Panc1 (cell line): ENCODE measurements around the gene CCT8. TPM values are rescaled to one million over a fixed set of nuclear protein-coding genes. Genes with fewer than 3 reads are reported as not detected.
"Not testable (repeated sequence)": the region's sequence is repeated elsewhere in the genome, so short reads cannot be mapped to it uniquely, and the experiment has no call there.

ENCODE experiments used
- ATAC-seq: fragments of 200-7000 bp; cut with Tn5 transposase; 2 replicates; pipeline ENCODE4 v1.9.1; 2020; ENCODE audit warnings: mild to moderate bottlenecking, moderate library complexity
- BruUV-seq: library from RNA; stranded (reverse); fragments of 400-500 nt; replicated peaks from 2 replicates; lab custom pipeline; 2021; lab: Mats Ljungman, UMichigan
- CTCF ChIA-PET: fragments of 300-600 bp; sonication (Branson Sonifier 250); formaldehyde crosslinking; loops from one replicate; lab custom pipeline; 2022; ENCODE audit warnings: antibody characterized with exemption; lab: Charles Lee
- POLR2A ChIA-PET: fragments of 300-600 bp; sonication (Branson Sonifier 250); formaldehyde crosslinking; loops from one replicate; lab custom pipeline; 2022; ENCODE audit warnings: antibody characterized with exemption; lab: Charles Lee
- DNase-seq: peaks from one replicate; pipeline ENCODE4 v3.0.0-alpha.2; 2010; ENCODE audit warnings: low read depth, low spot score
- H3K27ac ChIP-seq: 2 replicates; pipeline ENCODE4 v1.5.1; 2011; ENCODE audit warnings: mild to moderate bottlenecking, low read length, inconsistent platforms
- H3K27me3 ChIP-seq: fragments of 200-500 bp; sonication (Bioruptor generic); 2 replicates; pipeline ENCODE4 v1.6.0; 2014; ENCODE audit warnings: low read length, inconsistent platforms; ENCODE audit not compliant: control insufficient read depth, insufficient read depth
- H3K36me3 ChIP-seq: fragments of 200-500 bp; sonication (Bioruptor generic); 2 replicates; pipeline ENCODE4 v1.5.1; 2014; ENCODE audit warnings: inconsistent platforms, mild to moderate bottlenecking, low read length, moderate library complexity; ENCODE audit not compliant: control insufficient read depth, insufficient read depth
- H3K4me1 ChIP-seq: 2 replicates; pipeline ENCODE4 v1.5.1; 2011; ENCODE audit warnings: inconsistent platforms, mild to moderate bottlenecking, low read length, moderate library complexity; ENCODE audit not compliant: control insufficient read depth, insufficient read depth
- H3K4me3 ChIP-seq, 2 experiments: 2 replicates each; pipeline ENCODE4 v1.5.1; 2011 to 2012; ENCODE audit warnings: low read depth in 2 of 2, low read length in 2 of 2, mild to moderate bottlenecking in 2 of 2, inconsistent platforms in 1 of 2, moderate library complexity in 1 of 2
- H3K9me3 ChIP-seq: fragments of 200-500 bp; sonication (Bioruptor generic); 2 replicates; pipeline ENCODE4 v1.5.1; 2014; ENCODE audit warnings: low read depth, mild to moderate bottlenecking, inconsistent platforms, low read length, moderate library complexity; ENCODE audit not compliant: control insufficient read depth, insufficient read depth
- CTCF ChIP-seq: fragments of 450-650 bp; IDR thresholded peaks from 2 replicates; pipeline ENCODE4 v1.5.1; 2017; ENCODE audit warnings: mild to moderate bottlenecking
- POLR2AphosphoS5 ChIP-seq: IDR thresholded peaks from 2 replicates; pipeline ENCODE4 v1.6.1; 2012; ENCODE audit warnings: mild to moderate bottlenecking, low read depth, low read length, moderate library complexity
- SIN3A ChIP-seq: IDR thresholded peaks from 2 replicates; pipeline ENCODE4 v1.6.1; 2012; ENCODE audit warnings: low read depth, mild to moderate bottlenecking, low read length, moderate library complexity, borderline replicate concordance; ENCODE audit not compliant: insufficient read depth
- TCF7L2 ChIP-seq: IDR thresholded peaks from 2 replicates; pipeline ENCODE4 v1.6.1; 2011; ENCODE audit warnings: mild to moderate bottlenecking, low read depth, low read length, inconsistent platforms
- in situ Hi-C: cut with HindIII; loops from 2 replicates; pipeline ENCODE4 v1.10.0; 2016; ENCODE audit warnings: low sequenced_read_pairs, low pct_unique_long_range_greater_than_20kb
- intact Hi-C: fragments of 100-400 bp; cut with micrococcal nuclease; formaldehyde crosslinking; loops from one replicate; pipeline ENCODE4 v1.10.0; 2022; ENCODE audit not compliant: unreplicated experiment
- total RNA-seq: library from RNA; stranded (reverse); gene quantifications from one replicate; pipeline ENCODE4 v1.2.1, GENCODE V29; 2021; ENCODE audit not compliant: unreplicated experiment
- TF ChIP-seq, protein P1 (sequence below), 2 experiments: IDR thresholded peaks; 2 replicates each; pipeline ENCODE4 v1.6.1; 2011 to 2012; ENCODE audit warnings: low read depth in 2 of 2, control low read depth in 1 of 2, low read length in 1 of 2, mild to moderate bottlenecking in 1 of 2, moderate library complexity in 1 of 2; ENCODE audit not compliant: insufficient read depth in 1 of 2

Gene CCT8
- total RNA-seq, 1 experiment from 2014 or later = 160 TPM

GRCh38 chr21:29018540-29018939, 54.9 kb downstream of the CCT8 start:
- intact Hi-C loops = no loop called here
- CTCF ChIA-PET = no interaction called here
- H3K27ac ChIP-seq = peak overlapping the region; percentile 84
- ATAC-seq (peak; percentile 19; the same call in 1 of the 2 replicates), DNase-seq (no peak)
- POLR2A ChIA-PET = interaction anchor here (0.6 to 1.5 kb wide), 3 partner anchors 10 to 134 kb away, joined by 3 to 5 read pairs (median 3); no protein-coding TSS in a partner anchor
- peak overlapping the region; percentile 71 to 82 for H3K4me3 ChIP-seq
- H3K27me3 ChIP-seq = no peaks in the 10 kb centered on the region
- peaks cover 2% of the 10 kb centered on the region; the same call in 1 of the 2 replicates for H3K36me3 ChIP-seq
- in situ Hi-C loops = no loop called here
- no TSS peak for BruUV-seq
- no peaks in the 10 kb centered on the region for H3K9me3 ChIP-seq
- H3K4me1 ChIP-seq = peaks cover 5% of the 10 kb centered on the region; the same call in 1 of the 2 replicates
- no peak for TF ChIP-seq SIN3A
- no peak for TF ChIP-seq POLR2AphosphoS5
- TF ChIP-seq CTCF = no peak
- TF ChIP-seq, protein P1, sequence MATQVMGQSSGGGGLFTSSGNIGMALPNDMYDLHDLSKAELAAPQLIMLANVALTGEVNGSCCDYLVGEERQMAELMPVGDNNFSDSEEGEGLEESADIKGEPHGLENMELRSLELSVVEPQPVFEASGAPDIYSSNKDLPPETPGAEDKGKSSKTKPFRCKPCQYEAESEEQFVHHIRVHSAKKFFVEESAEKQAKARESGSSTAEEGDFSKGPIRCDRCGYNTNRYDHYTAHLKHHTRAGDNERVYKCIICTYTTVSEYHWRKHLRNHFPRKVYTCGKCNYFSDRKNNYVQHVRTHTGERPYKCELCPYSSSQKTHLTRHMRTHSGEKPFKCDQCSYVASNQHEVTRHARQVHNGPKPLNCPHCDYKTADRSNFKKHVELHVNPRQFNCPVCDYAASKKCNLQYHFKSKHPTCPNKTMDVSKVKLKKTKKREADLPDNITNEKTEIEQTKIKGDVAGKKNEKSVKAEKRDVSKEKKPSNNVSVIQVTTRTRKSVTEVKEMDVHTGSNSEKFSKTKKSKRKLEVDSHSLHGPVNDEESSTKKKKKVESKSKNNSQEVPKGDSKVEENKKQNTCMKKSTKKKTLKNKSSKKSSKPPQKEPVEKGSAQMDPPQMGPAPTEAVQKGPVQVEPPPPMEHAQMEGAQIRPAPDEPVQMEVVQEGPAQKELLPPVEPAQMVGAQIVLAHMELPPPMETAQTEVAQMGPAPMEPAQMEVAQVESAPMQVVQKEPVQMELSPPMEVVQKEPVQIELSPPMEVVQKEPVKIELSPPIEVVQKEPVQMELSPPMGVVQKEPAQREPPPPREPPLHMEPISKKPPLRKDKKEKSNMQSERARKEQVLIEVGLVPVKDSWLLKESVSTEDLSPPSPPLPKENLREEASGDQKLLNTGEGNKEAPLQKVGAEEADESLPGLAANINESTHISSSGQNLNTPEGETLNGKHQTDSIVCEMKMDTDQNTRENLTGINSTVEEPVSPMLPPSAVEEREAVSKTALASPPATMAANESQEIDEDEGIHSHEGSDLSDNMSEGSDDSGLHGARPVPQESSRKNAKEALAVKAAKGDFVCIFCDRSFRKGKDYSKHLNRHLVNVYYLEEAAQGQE (IDR thresholded peaks at IDR 0.05; ENCODE audit: insufficient read depth in 1 of 2, low read depth in 2 of 2, low read length in 1 of 2) = no peak
- no peak for TF ChIP-seq TCF7L2

GRCh38 chr21:29017639-29018237, 55.7 kb downstream of the CCT8 start:
- TF ChIP-seq POLR2AphosphoS5 (no peak), SIN3A (no peak), TCF7L2 (no peak), CTCF (no peak)
- TF ChIP-seq, protein P1 (IDR thresholded peaks at IDR 0.05; ENCODE audit: insufficient read depth in 1 of 2, low read depth in 2 of 2, low read length in 1 of 2) = no peak
- peaks cover 2% of the 10 kb centered on the region; the same call in 1 of the 2 replicates for H3K36me3 ChIP-seq
- POLR2A ChIA-PET = interaction anchor here (1.5 kb wide), 1 partner anchor 11 kb away, joined by 3 read pairs; no protein-coding TSS in a partner anchor
- peak overlapping the region; percentile 71 to 82 for H3K4me3 ChIP-seq
- CTCF ChIA-PET = no interaction called here
- H3K27ac ChIP-seq = peak overlapping the region; percentile 84; the same call in 1 of the 2 replicates
- no peaks in the 10 kb centered on the region for H3K9me3 ChIP-seq
- peaks cover 5% of the 10 kb centered on the region; the same call in 1 of the 2 replicates for H3K4me1 ChIP-seq
- ATAC-seq = no peak
- TSS peak; percentile 71 for BruUV-seq
- in situ Hi-C loops (no loop called here), intact Hi-C loops (no loop called here)
- DNase-seq = no peak
- H3K27me3 ChIP-seq = no peaks in the 10 kb centered on the region

DNA sequence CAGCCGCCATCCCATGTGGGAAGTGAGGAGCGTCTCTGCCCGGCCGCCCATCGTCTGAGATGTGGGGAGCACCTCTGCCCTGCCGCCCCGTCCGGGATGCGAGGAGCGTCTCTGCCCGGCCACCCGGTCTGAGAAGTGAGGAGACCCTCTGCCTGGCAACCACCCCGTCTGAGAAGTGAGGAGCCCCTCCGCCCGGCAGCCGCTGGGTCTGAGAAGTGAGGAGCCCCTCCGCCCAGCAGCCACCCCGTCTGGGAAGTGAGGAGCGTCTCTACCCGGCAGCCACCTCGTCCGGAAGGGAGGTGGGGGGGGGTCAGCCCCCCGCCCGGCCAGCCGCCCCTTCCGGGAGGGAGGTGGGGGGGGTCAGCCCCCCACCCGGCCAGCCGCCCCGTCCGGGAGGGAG, 62.2 kb downstream of the CCT8 start:
- H3K27ac ChIP-seq, H3K4me1 ChIP-seq, H3K36me3 ChIP-seq, BruUV-seq, CTCF ChIA-PET, H3K9me3 ChIP-seq, H3K27me3 ChIP-seq, ATAC-seq, intact Hi-C loops, DNase-seq, in situ Hi-C loops, POLR2A ChIA-PET, H3K4me3 ChIP-seq: not testable (repeated sequence)
